ENCODE results near the gene DRD1. TPM values are rescaled to one million over a fixed set of nuclear protein-coding genes. Genes with fewer than 3 reads are reported as not detected.
"Not testable (repeated sequence)": the region's sequence is repeated elsewhere in the genome, so short reads cannot be mapped to it uniquely, and the experiment has no call there.

DRD1 gene
- total RNA-seq, 3 donors from 2014 or later: 0.09 TPM; not detected in 2

DNA sequence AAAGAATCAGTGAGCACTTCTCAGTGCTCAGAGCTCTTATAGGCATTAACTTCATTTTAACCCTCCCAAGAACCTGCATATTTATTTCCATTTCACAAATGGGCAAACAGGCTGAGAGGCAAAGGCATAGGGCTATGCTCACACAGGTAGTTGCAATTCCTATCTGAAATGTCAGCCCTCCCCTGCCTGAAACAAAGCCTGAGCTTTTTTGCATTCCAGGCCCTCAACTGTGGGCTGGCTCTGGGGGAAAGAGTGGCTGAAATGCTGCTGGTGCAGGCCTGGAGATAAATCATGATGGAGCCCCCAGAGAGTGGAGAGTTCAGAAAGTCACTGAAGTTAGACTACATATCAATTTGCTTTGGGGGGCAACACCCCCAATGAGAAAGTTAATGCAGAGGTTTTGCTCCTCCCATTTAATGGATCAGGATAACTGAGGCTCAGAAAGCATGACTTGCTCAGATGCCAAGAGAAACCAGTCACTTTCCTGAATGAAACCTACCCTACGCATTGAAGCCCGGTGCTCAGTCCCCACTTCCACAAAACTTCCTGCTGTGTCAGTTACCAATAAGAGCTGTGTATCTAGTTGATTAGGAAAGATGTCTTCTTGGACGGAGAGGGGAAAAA lies 5.6 kb downstream of the DRD1 start:
- no peak overlapping the region for H3K4me3 ChIP-seq
- ATAC-seq (no peak), DNase-seq (no peak)

GRCh38 chr5:175436359-175436758 lies 7.6 kb downstream of the DRD1 start:
- Histone ChIP-seq H3K36me3 (ENCODE audit: low read depth) (no peaks in the 10 kb centered on the region), H3K9me3 (no peaks in the 10 kb centered on the region), H3K4me3 (no peak overlapping the region), H3K4me1 (ENCODE audit: low read depth) (no peaks in the 10 kb centered on the region)
- intact Hi-C loops (cut with DNase I, micrococcal nuclease): no loop called here
- no peak for DNase-seq
- no peak for TF ChIP-seq CTCF (IDR thresholded peaks at IDR 0.05)
- no peak for ATAC-seq

More for the DNA sequence above, 5.6 kb downstream of the DRD1 start:
- no peaks in the 10 kb centered on the region for H3K4me1 ChIP-seq (ENCODE audit: low read depth)
- H3K36me3 ChIP-seq (ENCODE audit: low read depth): no peaks in the 10 kb centered on the region
- intact Hi-C loops (cut with DNase I, micrococcal nuclease): no loop called here
- TF ChIP-seq CTCF (IDR thresholded peaks at IDR 0.05): no peak
- H3K9me3 ChIP-seq: no peaks in the 10 kb centered on the region

GRCh38 chr5:175434800-175435199 lies 9.2 kb downstream of the DRD1 start:
- no peak for DNase-seq
- H3K4me1 ChIP-seq (ENCODE audit: low read depth): no peaks in the 10 kb centered on the region
- ATAC-seq: no peak
- H3K36me3 ChIP-seq (ENCODE audit: low read depth): no peaks in the 10 kb centered on the region
- no peak overlapping the region for H3K4me3 ChIP-seq
- H3K9me3 ChIP-seq: no peaks in the 10 kb centered on the region
- TF ChIP-seq CTCF (IDR thresholded peaks at IDR 0.05): no peak
- intact Hi-C loops (cut with DNase I, micrococcal nuclease): no loop called here

DNA sequence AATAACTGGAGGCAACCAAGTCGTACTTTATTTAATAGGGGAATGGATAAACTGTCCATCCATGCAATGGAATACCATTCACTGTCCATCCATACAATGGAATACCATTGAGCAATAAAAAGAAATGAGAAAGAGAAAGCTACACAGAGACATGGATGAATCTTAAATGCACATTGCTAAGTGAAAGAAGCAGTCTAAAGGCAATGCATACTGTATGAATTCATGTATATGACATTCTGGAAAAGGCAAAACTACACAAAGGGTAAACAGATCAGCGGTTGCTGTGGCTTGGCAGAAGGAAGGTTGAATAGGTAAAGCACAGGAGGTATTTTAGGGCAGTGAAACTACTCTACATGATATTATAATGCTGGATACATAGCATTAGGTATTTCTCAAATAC lies 16.2 kb downstream of the DRD1 start:
- no peak overlapping the region for H3K4me3 ChIP-seq
- ATAC-seq (no peak), DNase-seq (no peak)
- no peaks in the 10 kb centered on the region for H3K36me3 ChIP-seq (ENCODE audit: low read depth)
- no peaks in the 10 kb centered on the region for H3K4me1 ChIP-seq (ENCODE audit: low read depth)
- TF ChIP-seq CTCF (IDR thresholded peaks at IDR 0.05): no peak
- no peaks in the 10 kb centered on the region for H3K9me3 ChIP-seq
- intact Hi-C loops (cut with DNase I, micrococcal nuclease): no loop called here

GRCh38 chr5:175424594-175424993 lies 19.4 kb downstream of the DRD1 start:
- ATAC-seq; intact Hi-C loops (cut with DNase I, micrococcal nuclease); H3K4me3 ChIP-seq; H3K4me1 ChIP-seq (ENCODE audit: low read depth); H3K9me3 ChIP-seq; H3K36me3 ChIP-seq (ENCODE audit: low read depth); DNase-seq: not testable (repeated sequence)

GRCh38 chr5:175422058-175422457 lies 21.9 kb downstream of the DRD1 start:
- intact Hi-C loops (cut with DNase I, micrococcal nuclease): no loop called here
- H3K4me3 ChIP-seq: no peak overlapping the region
- ATAC-seq: no peak

More at GRCh38 chr5:175422058-175422457, 21.9 kb downstream of the DRD1 start:
- Histone ChIP-seq H3K4me1 (ENCODE audit: low read depth) (no peaks in the 10 kb centered on the region), H3K36me3 (ENCODE audit: low read depth) (no peaks in the 10 kb centered on the region), H3K9me3 (no peaks in the 10 kb centered on the region)
- TF ChIP-seq CTCF (IDR thresholded peaks at IDR 0.05): no peak
- DNase-seq: no peak

Data from mucosa of descending colon (tissue), 3 donors.